ENCODE results near the gene RGPD3. TPM values are rescaled to one million over a fixed set of nuclear protein-coding genes. Genes with fewer than 3 reads are reported as not detected.

RGPD3 gene
- total and polyA plus RNA-seq, 12 donors = 0.05 to 0.20 (median 0.08) TPM; not detected in 3

DNA sequence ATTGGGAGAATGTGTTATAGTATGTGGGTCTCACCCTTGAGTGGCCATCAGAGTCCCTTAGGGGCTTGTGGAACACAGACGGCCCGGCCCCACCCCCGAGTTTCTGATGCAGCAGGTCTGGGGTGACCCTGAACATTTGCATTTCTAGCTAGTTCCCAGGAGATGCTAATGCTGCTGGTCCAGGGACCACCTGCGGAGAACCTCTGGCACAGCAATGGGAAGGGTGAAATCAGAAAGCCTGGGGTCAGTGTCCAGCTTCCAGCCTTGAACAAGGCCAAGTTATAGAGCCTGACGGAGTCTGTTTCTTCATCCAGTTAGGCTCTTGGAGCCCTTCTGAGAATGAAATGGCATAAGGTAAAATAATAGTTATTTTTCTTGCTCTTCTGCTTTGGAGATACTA is 126.5 kb downstream of the RGPD3 start:
- no peak overlapping the region for H3K4me3 ChIP-seq
- H3K27me3 ChIP-seq = no peaks in the 10 kb centered on the region
- TF ChIP-seq CTCF (IDR thresholded peaks at IDR 0.05) = no peak
- no peak for ATAC-seq
- 91 to 95% methylated on average over 5 of the region's 5 CpGs for WGBS, 2 donors
- H3K36me3 ChIP-seq = no peaks in the 10 kb centered on the region
- DNase-seq = no peak
- H3K27ac ChIP-seq = no peak overlapping the region
- H3K9me3 ChIP-seq = peaks cover 0 to 8% (median 0%) of the 10 kb centered on the region in 11 donors
- intact Hi-C loops (cut with DNase I) = no loop called here
- no peaks in the 10 kb centered on the region for H3K4me1 ChIP-seq

Other genes with a start within 250 kb of the RGPD3 start
- gene CD8B2, start 19.0 kb upstream of the RGPD3 start, total RNA-seq = under 1 TPM in 1 of 10 donors, not detected in 9; 0.12 TPM
- not detected for gene CD8B2, start 19.0 kb upstream of the RGPD3 start, polyA plus RNA-seq